Thyroid gland (tissue), 4 donors: ENCODE results near the gene JADE3. TPM values are rescaled to one million over a fixed set of nuclear protein-coding genes. Genes with fewer than 3 reads are reported as not detected.

Experiments used
- DNase-seq, 2 donors: peaks; one replicate each; pipeline ENCODE4 v3.0.0-alpha.2; 2019
- H3K27ac ChIP-seq, 3 donors: fragments of 200-600 bp; sonication (generic); 1 replicate in 2 of 3; 2 replicates in 1 of 3; pipeline ENCODE4 v1.5.1; 2016 to 2019; ENCODE audit warnings: mild to moderate bottlenecking in 1 of 3, moderate library complexity in 1 of 3
- H3K27me3 ChIP-seq: fragments of 200-600 bp; sonication (generic); one replicate; pipeline ENCODE4 v1.5.1; 2019
- H3K36me3 ChIP-seq, 2 donors: fragments of 200-600 bp; sonication (generic); one replicate each; pipeline ENCODE4 v1.5.1; 2016 to 2019
- H3K4me1 ChIP-seq, 2 donors: fragments of 200-600 bp; sonication (generic); one replicate each; pipeline ENCODE4 v1.5.1; 2017 to 2019
- H3K4me3 ChIP-seq, 3 donors: fragments of 200-600 bp; sonication (generic); replicated peaks in 1 of 3; 1 replicate in 2 of 3; 2 replicates in 1 of 3; pipeline ENCODE4 v1.5.1; 2016; ENCODE audit warnings: mild to moderate bottlenecking in 1 of 3
- H3K9me3 ChIP-seq: fragments of 200-600 bp; sonication (generic); one replicate; pipeline ENCODE4 v1.5.1; 2017
- CTCF ChIP-seq, 6 experiments: fragments of 200-600 bp in 3 of 6; fragments of 450-650 bp in 3 of 6; sonication (generic) in 3 of 6; IDR thresholded peaks; one replicate each; pipeline ENCODE4 v1.5.1; 2016 to 2019; ENCODE audit warnings: antibody characterized with exemption in 6 of 6, mild to moderate bottlenecking in 2 of 6, inconsistent platforms in 1 of 6, moderate library complexity in 1 of 6
- POLR2A ChIP-seq, 2 donors: fragments of 450-650 bp; IDR thresholded peaks; one replicate each; pipeline ENCODE4 v1.6.1; 2017; ENCODE audit warnings: antibody characterized with exemption in 2 of 2, mild to moderate bottlenecking in 2 of 2, moderate library complexity in 1 of 2
- WGBS, 2 donors: methylation state at CpG; one replicate each; pipeline ENCODE4 v1.1.5; 2017; 5-methylcytosine and 5-hydroxymethylcytosine counted together
- intact Hi-C: fragments of 100-400 bp; cut with DNase I; formaldehyde crosslinking; loops from one replicate; pipeline ENCODE4 v1.15.1; 2023
- small RNA-seq: library from RNA; depleted of rRNA; stranded (forward); fragments of <200 nt; gene quantifications from one replicate; pipeline ENCODE3, GENCODE V24; 2016
- total RNA-seq, 4 donors: library from RNA; depleted of rRNA; stranded (reverse); fragments of >200 nt; gene quantifications; one replicate each; pipeline ENCODE4 v1.2.3, GENCODE V29; 2016

Gene JADE3
- total RNA-seq, 4 donors from 2014 or later, result 6.0 to 8.5 (median 7.8) TPM

- H3K9me3 ChIP-seq, result no peaks in the 10 kb centered on the region
- H3K27me3 ChIP-seq, result no peaks in the 10 kb centered on the region
- TF ChIP-seq CTCF (IDR thresholded peaks at IDR 0.05) (no peak), POLR2A (IDR thresholded peaks at IDR 0.05) (no peak)
- H3K4me1 ChIP-seq, result peaks cover 0 to 3% of the 10 kb centered on the region in 2 donors
- intact Hi-C loops, result no loop called here
- WGBS, 2 donors, result 88 to 93% methylated on average over 4 of the region's 4 CpGs
- DNase-seq, result no peak
- H3K4me3 ChIP-seq, result no peak overlapping the region
- no peaks in the 10 kb centered on the region for H3K36me3 ChIP-seq
- no peak overlapping the region for H3K27ac ChIP-seq
These were observed 184.8 kb downstream of the JADE3 start for GRCh38 chrX:47097018-47097417.

GRCh38 chrX:47098338-47099094 is 186.3 kb downstream of the JADE3 start:
- no peak overlapping the region for H3K4me3 ChIP-seq

GRCh38 chrX:47101206-47101605 is 189.0 kb downstream of the JADE3 start:
- no peak for DNase-seq
- Histone ChIP-seq H3K36me3 (no peaks in the 10 kb centered on the region), H3K27me3 (no peaks in the 10 kb centered on the region), H3K27ac (no peak overlapping the region), H3K9me3 (no peaks in the 10 kb centered on the region), H3K4me3 (no peak overlapping the region), H3K4me1 (no peaks in the 10 kb centered on the region)
- TF ChIP-seq CTCF (IDR thresholded peaks at IDR 0.05) (no peak), POLR2A (IDR thresholded peaks at IDR 0.05) (no peak)
- intact Hi-C loops, result no loop called here
- WGBS, 2 donors, result 83% methylated on average over 1 of the region's 4 CpGs; no CpG with 5 or more reads in 1 of the 2 donors

More at GRCh38 chrX:47098338-47099094, 186.3 kb downstream of the JADE3 start:
- intact Hi-C loops, result no loop called here
- H3K4me1 ChIP-seq, result no peaks in the 10 kb centered on the region
- TF ChIP-seq POLR2A (IDR thresholded peaks at IDR 0.05) (no peak), CTCF (IDR thresholded peaks at IDR 0.05) (no peak)
- no peaks in the 10 kb centered on the region for H3K27me3 ChIP-seq
- H3K27ac ChIP-seq, result no peak overlapping the region
- no peak for DNase-seq
- 83 to 84% methylated on average over 2 of the region's 2 CpGs for WGBS, 2 donors
- H3K36me3 ChIP-seq, result no peaks in the 10 kb centered on the region
- no peaks in the 10 kb centered on the region for H3K9me3 ChIP-seq

Small RNAs within 50 kb of the gene (small RNA-seq; reads per million reads assigned to genes)
- not detected for gene RNU6-1189P

Other genes starting within 250 kb of the JADE3 start
- 10 to 100 TPM; 18.4 to 35.5 (median 26.3) TPM for gene SLC9A7, start 153.3 kb upstream of the JADE3 start, total RNA-seq
- 10 to 100 TPM in 2 of 4 donors, 1 to 10 TPM in 2; 7.5 to 12.9 (median 10.1) TPM for gene RP2, start 75.4 kb upstream of the JADE3 start, total RNA-seq
- gene RGN, start 166.0 kb downstream of the JADE3 start, total RNA-seq, result 10 to 100 TPM; 19.6 to 29.6 (median 22.0) TPM
- 100 to 1,000 TPM in 3 of 4 donors, 10 to 100 TPM in 1; 68.5 to 179 (median 107) TPM for gene NDUFB11, start 232.3 kb downstream of the JADE3 start, total RNA-seq
- gene RBM10, start 232.8 kb downstream of the JADE3 start, total RNA-seq, result 10 to 100 TPM; 26.5 to 43.0 (median 35.2) TPM